Measurements from ENCODE around the gene OSER1. TPM values are rescaled to one million over a fixed set of nuclear protein-coding genes. Genes with fewer than 3 reads are reported as not detected.
"Not testable (repeated sequence)": the region's sequence is repeated elsewhere in the genome, so short reads cannot be mapped to it uniquely, and the experiment has no call there.

The OSER1 gene
- total and polyA plus RNA-seq, 5 experiments from 2014 or later: 27.7 to 47.3 (median 38.8) TPM

- Mint-ChIP-seq H3K27ac (peak overlapping the region in 3 of 10 donors; percentile 16 to 47 (median 47)), H3K27me3 (no peaks in the 10 kb centered on the region), H3K4me1 (peaks cover 17 to 24% (median 18%) of the 10 kb centered on the region in 4 donors), H3K36me3 (peaks cover 3 to 53% (median 4%) of the 10 kb centered on the region in 3 donors), H3K4me3 (no peak overlapping the region), H3K9me3 (no peaks in the 10 kb centered on the region)
- POLR2A ChIA-PET: no interaction called here
- ATAC-seq (peak; percentile 48 to 71), DNase-seq (no peak)
Measured at GRCh38 chr20:44196271-44196670, 14.3 kb downstream of the OSER1 start.

- no peak for ATAC-seq
- POLR2A ChIA-PET: interaction anchor here (1.0 kb wide), 1 partner anchor 15 kb away, joined by 3 read pairs; the partner anchor contains the start of gene OSER1
- peaks cover 10 to 20% (median 15%) of the 10 kb centered on the region in 4 donors for H3K4me1 Mint-ChIP-seq
- H3K27me3 Mint-ChIP-seq: peaks cover 0 to 3% (median 0%) of the 10 kb centered on the region in 5 donors
- DNase-seq: no peak
- H3K36me3 Mint-ChIP-seq: peaks cover 0 to 46% (median 0%) of the 10 kb centered on the region in 3 donors
- H3K4me3 Mint-ChIP-seq: no peak overlapping the region
- H3K27ac Mint-ChIP-seq: peak overlapping the region in 3 of 10 donors; percentile 16 to 52 (median 17)
- no peaks in the 10 kb centered on the region for H3K9me3 Mint-ChIP-seq
Measured at GRCh38 chr20:44195605-44196004, 15.0 kb downstream of the OSER1 start.

GRCh38 chr20:44193801-44194200, 16.8 kb downstream of the OSER1 start:
- peaks cover 0 to 28% (median 0%) of the 10 kb centered on the region in 3 donors for H3K36me3 Mint-ChIP-seq
- no peaks in the 10 kb centered on the region for H3K9me3 Mint-ChIP-seq
- H3K4me1 Mint-ChIP-seq: peaks cover 0 to 13% (median 6%) of the 10 kb centered on the region in 4 donors
- DNase-seq: no peak
- no peak for ATAC-seq
- H3K27ac Mint-ChIP-seq: peak overlapping the region in 1 of 10 donors; percentile 60
- no peak overlapping the region for H3K4me3 Mint-ChIP-seq
- peaks cover 4 to 8% (median 7%) of the 10 kb centered on the region in 5 donors for H3K27me3 Mint-ChIP-seq
- POLR2A ChIA-PET: no interaction called here

GRCh38 chr20:44191640-44192039, 18.9 kb downstream of the OSER1 start:
- DNase-seq: not testable (repeated sequence)

GRCh38 chr20:44190197-44190852, 20.2 kb downstream of the OSER1 start:
- H3K4me3 Mint-ChIP-seq, H3K9me3 Mint-ChIP-seq, H3K36me3 Mint-ChIP-seq: not testable (repeated sequence)
- peak overlapping the region in 1 of 10 donors; percentile 11 for H3K27ac Mint-ChIP-seq
- DNase-seq (peak in 8 of 10 donors; percentile 27 to 60 (median 51)), ATAC-seq (peak; percentile 51)
- POLR2A ChIA-PET: interaction anchor here (1.5 kb wide), 1 partner anchor 74 kb away, joined by 6 read pairs; no protein-coding TSS in a partner anchor
- H3K4me1 Mint-ChIP-seq: peaks cover 19 to 22% (median 20%) of the 10 kb centered on the region in 4 donors
- H3K27me3 Mint-ChIP-seq: peaks cover 25 to 38% (median 34%) of the 10 kb centered on the region in 5 donors

More at GRCh38 chr20:44191640-44192039, 18.9 kb downstream of the OSER1 start:
- H3K27ac Mint-ChIP-seq, POLR2A ChIA-PET, ATAC-seq, H3K9me3 Mint-ChIP-seq, H3K4me3 Mint-ChIP-seq: not testable (repeated sequence)
- H3K36me3 Mint-ChIP-seq: peaks cover 0 to 12% (median 0%) of the 10 kb centered on the region in 3 donors
- H3K27me3 Mint-ChIP-seq: peaks cover 16 to 25% (median 23%) of the 10 kb centered on the region in 5 donors
- H3K4me1 Mint-ChIP-seq: peaks cover 16 to 23% (median 18%) of the 10 kb centered on the region in 4 donors

GRCh38 chr20:44188752-44189151, 21.8 kb downstream of the OSER1 start:
- Mint-ChIP-seq H3K4me3 (no peak overlapping the region), H3K36me3 (no peaks in the 10 kb centered on the region), H3K4me1 (peaks cover 19 to 22% (median 20%) of the 10 kb centered on the region in 4 donors), H3K27ac (no peak overlapping the region), H3K9me3 (no peaks in the 10 kb centered on the region), H3K27me3 (peaks cover 31 to 51% (median 40%) of the 10 kb centered on the region in 5 donors)
- ATAC-seq: no peak
- DNase-seq: no peak
- POLR2A ChIA-PET: no interaction called here

- POLR2A ChIA-PET: interaction anchor here (0.5 kb wide), 1 partner anchor 24 kb away, joined by 3 read pairs; no protein-coding TSS in a partner anchor
- Mint-ChIP-seq H3K27ac (peak overlapping the region in 1 of 10 donors; percentile 19), H3K9me3 (no peaks in the 10 kb centered on the region), H3K27me3 (peaks cover 34 to 58% (median 44%) of the 10 kb centered on the region in 5 donors), H3K4me3 (peak overlapping the region in 9 of 10 donors; percentile 11 to 73 (median 64)), H3K4me1 (peaks cover 17 to 22% (median 20%) of the 10 kb centered on the region in 4 donors), H3K36me3 (no peaks in the 10 kb centered on the region)
- DNase-seq: no peak
- ATAC-seq: peak; percentile 58 to 61
Measured at GRCh38 chr20:44187772-44188709, 22.5 kb downstream of the OSER1 start.

GRCh38 chr20:44187054-44187771, 23.4 kb downstream of the OSER1 start, which contains the start of gene JPH2:
Gene JPH2 (minus strand): TSS chr20:44187188. CDS start chr20:44186705, 483 bp downstream.
- peak within 1 kb of the TSS; percentile 41 to 76 (median 66) for H3K4me3 Mint-ChIP-seq
- peak; percentile 33 to 41 for ATAC-seq

GRCh38 chr20:44186674-44187053, 23.9 kb downstream of the OSER1 start:
- Mint-ChIP-seq H3K4me1 (peaks cover 17 to 22% (median 20%) of the 10 kb centered on the region in 4 donors), H3K27ac (no peak overlapping the region), H3K4me3 (peak overlapping the region in 7 of 10 donors; percentile 32 to 76 (median 55)), H3K36me3 (no peaks in the 10 kb centered on the region), H3K27me3 (peaks cover 38 to 72% (median 54%) of the 10 kb centered on the region in 5 donors), H3K9me3 (no peaks in the 10 kb centered on the region)
- POLR2A ChIA-PET: no interaction called here
- peak in 1 of 2 donors; percentile 26 for ATAC-seq
- no peak for DNase-seq

More at GRCh38 chr20:44187054-44187771, 23.4 kb downstream of the OSER1 start, which contains the start of gene JPH2:
- Mint-ChIP-seq H3K36me3 (no peaks in the 10 kb centered on the region), H3K27ac (no peak within 1 kb of the TSS), H3K9me3 (no peaks in the 10 kb centered on the region), H3K27me3 (peaks cover 38 to 67% (median 52%) of the 10 kb centered on the region in 5 donors), H3K4me1 (peaks cover 17 to 22% (median 20%) of the 10 kb centered on the region in 4 donors)
- no peak for DNase-seq
- POLR2A ChIA-PET: no interaction called here

- ATAC-seq: no peak
- POLR2A ChIA-PET: no interaction called here
- Mint-ChIP-seq H3K27me3 (peaks cover 40 to 77% (median 58%) of the 10 kb centered on the region in 5 donors), H3K4me1 (peaks cover 17 to 22% (median 20%) of the 10 kb centered on the region in 4 donors), H3K36me3 (no peaks in the 10 kb centered on the region), H3K4me3 (peak overlapping the region in 5 of 10 donors; percentile 23 to 76 (median 60)), H3K9me3 (no peaks in the 10 kb centered on the region), H3K27ac (no peak overlapping the region)
- DNase-seq: no peak
Measured at GRCh38 chr20:44186201-44186600, 24.4 kb downstream of the OSER1 start.

- Mint-ChIP-seq H3K27ac (peak overlapping the region in 1 of 10 donors; percentile 9), H3K36me3 (no peaks in the 10 kb centered on the region), H3K9me3 (no peaks in the 10 kb centered on the region), H3K4me1 (peaks cover 15 to 22% (median 20%) of the 10 kb centered on the region in 4 donors), H3K4me3 (no peak overlapping the region), H3K27me3 (peaks cover 40 to 83% (median 61%) of the 10 kb centered on the region in 5 donors)
- DNase-seq: no peak
- POLR2A ChIA-PET: no interaction called here
- ATAC-seq: no peak
Measured at GRCh38 chr20:44185574-44185973, 25.0 kb downstream of the OSER1 start.

- Mint-ChIP-seq H3K4me1 (peaks cover 13 to 19% (median 16%) of the 10 kb centered on the region in 4 donors), H3K27ac (no peak overlapping the region), H3K9me3 (no peaks in the 10 kb centered on the region), H3K27me3 (peaks cover 30 to 75% (median 53%) of the 10 kb centered on the region in 5 donors), H3K4me3 (no peak overlapping the region), H3K36me3 (no peaks in the 10 kb centered on the region)
- POLR2A ChIA-PET: no interaction called here
- no peak for ATAC-seq
- DNase-seq: no peak
Measured at GRCh38 chr20:44183282-44183681, 27.3 kb downstream of the OSER1 start.

All from naive thymus-derived CD8-positive, alpha-beta T cell (primary cell).